ENCODE results near the gene RRP7A. TPM values are rescaled to one million over a fixed set of nuclear protein-coding genes. Genes with fewer than 3 reads are reported as not detected.
"Not testable (repeated sequence)": the region's sequence is repeated elsewhere in the genome, so short reads cannot be mapped to it uniquely, and the experiment has no call there.

Gene RRP7A
- total RNA-seq (2014; rRNA removed), result 50.2 and 71.9 TPM in 2 replicates
- Bru-seq, nascent RNA, result percentile 79 among the genes with signal in this experiment
- percentile 85 among the genes with signal in this experiment for BruChase-seq, experiment 1, labeled RNA remaining after a 6-hour chase
- BruChase-seq, experiment 2, labeled RNA remaining after a 2-hour chase, result percentile 82 among the genes with signal in this experiment
- long read RNA-seq, transcript RRP7A-201 (7 exons, 3,801 nt), result major isoform, 68 of 111 reads
- long read RNA-seq, partial matches to known transcripts, result 16 of 111 reads
- long read RNA-seq, other reads (novel, unspliced or antisense), result 27 of 111 reads

- ChIA-PET POLR2A (ENCODE audit: unreplicated experiment) (no interaction called here), CTCF (no interaction called here)
- H3K9me3 ChIP-seq (ENCODE audit: low read length), result no peaks in the 10 kb centered on the region
- peaks cover 4% of the 10 kb centered on the region; the same call in 1 of the 2 replicates for H3K4me1 ChIP-seq (ENCODE audit: insufficient read depth, low read length)
- H2AFZ ChIP-seq (ENCODE audit: low read length), result peak within 1 kb of the TSS; percentile 86
- H3K4me2 ChIP-seq (ENCODE audit: low read length), result peak within 1 kb of the TSS; percentile 82
- peak; percentile 67 for DNase-seq
- no peaks in the 10 kb centered on the region for H3F3A ChIP-seq (ENCODE audit: low read length, unreplicated experiment)
- no peaks in the 10 kb centered on the region for H3K36me3 ChIP-seq (ENCODE audit: low read depth, low read length)
- TF ChIP-seq EZH2 (IDR thresholded peaks at IDR 0.05; ENCODE audit: low read length, unreplicated experiment), result no peak
- no peak for TF ChIP-seq CTCF (conservative IDR thresholded peaks at IDR 0.05; ENCODE audit: low read depth, low read length)
- no peak for TF ChIP-seq EZH2phosphoT487 (IDR thresholded peaks at IDR 0.05; ENCODE audit: borderline replicate concordance, low read length)
- no peaks in the 10 kb centered on the region for H4K20me1 ChIP-seq (ENCODE audit: low read length)
- no peak within 1 kb of the TSS for H3K27ac ChIP-seq (ENCODE audit: low read length)
- H3K9me2 ChIP-seq (replicated peaks; ENCODE audit: low read length), result no peaks in the 10 kb centered on the region
- H3K4me3 ChIP-seq (ENCODE audit: low read length), result peak within 1 kb of the TSS; percentile 71
- H3K27me3 ChIP-seq (ENCODE audit: low read length), result no peaks in the 10 kb centered on the region
- peak; percentile 91 for ATAC-seq
- peak within 1 kb of the TSS; percentile 88 for H3K9ac ChIP-seq (ENCODE audit: low read length)
- no TSS peak for BruUV-seq (replicated peaks)
- H3K79me2 ChIP-seq (ENCODE audit: low read length), result peaks cover 20% of the 10 kb centered on the region
- intact Hi-C loops (cut with micrococcal nuclease), result no loop called here
Measured at GRCh38 chr22:42519525-42520401, at the start of gene RRP7A. TSS of gene RRP7A (minus strand) at chr22:42519796. CDS start at chr22:42519786, 10 bp downstream.

GRCh38 chr22:42567950-42568349 is 48.4 kb upstream of the RRP7A start:
- H3K79me2 ChIP-seq (ENCODE audit: low read length); H3K9ac ChIP-seq (ENCODE audit: low read length); H3F3A ChIP-seq (ENCODE audit: low read length, unreplicated experiment); H3K9me2 ChIP-seq (replicated peaks; ENCODE audit: low read length); H3K4me2 ChIP-seq (ENCODE audit: low read length); BruUV-seq (replicated peaks); DNase-seq; H4K20me1 ChIP-seq (ENCODE audit: low read length); H3K4me1 ChIP-seq (ENCODE audit: insufficient read depth, low read length); CTCF ChIA-PET; H2AFZ ChIP-seq (ENCODE audit: low read length); H3K27ac ChIP-seq (ENCODE audit: low read length); ATAC-seq; H3K27me3 ChIP-seq (ENCODE audit: low read length); H3K4me3 ChIP-seq (ENCODE audit: low read length); intact Hi-C loops (cut with micrococcal nuclease); H3K36me3 ChIP-seq (ENCODE audit: low read depth, low read length); POLR2A ChIA-PET (ENCODE audit: unreplicated experiment); H3K9me3 ChIP-seq (ENCODE audit: low read length): not testable (repeated sequence)

GRCh38 chr22:42565956-42566355 is 46.4 kb upstream of the RRP7A start:
- H3K27me3 ChIP-seq (ENCODE audit: low read length), result no peaks in the 10 kb centered on the region
- H3F3A ChIP-seq (ENCODE audit: low read length, unreplicated experiment), result no peaks in the 10 kb centered on the region
- H3K9me2 ChIP-seq (replicated peaks; ENCODE audit: low read length), result no peaks in the 10 kb centered on the region
- ATAC-seq, result no peak
- H3K9me3 ChIP-seq (ENCODE audit: low read length), result no peaks in the 10 kb centered on the region
- no peak overlapping the region for H3K4me3 ChIP-seq (ENCODE audit: low read length)
- H3K27ac ChIP-seq (ENCODE audit: low read length), result no peak overlapping the region
- no peak overlapping the region for H3K9ac ChIP-seq (ENCODE audit: low read length)
- H3K36me3 ChIP-seq (ENCODE audit: low read depth, low read length), result no peaks in the 10 kb centered on the region
- H4K20me1 ChIP-seq (ENCODE audit: low read length), result no peaks in the 10 kb centered on the region
- BruUV-seq (replicated peaks), result no TSS peak
- POLR2A ChIA-PET (ENCODE audit: unreplicated experiment), result no interaction called here
- no peak for DNase-seq
- H3K79me2 ChIP-seq (ENCODE audit: low read length), result no peaks in the 10 kb centered on the region
- no peaks in the 10 kb centered on the region for H3K4me1 ChIP-seq (ENCODE audit: insufficient read depth, low read length)
- CTCF ChIA-PET, result no interaction called here
- TF ChIP-seq CTCF (conservative IDR thresholded peaks at IDR 0.05; ENCODE audit: low read depth, low read length), result no peak
- no peak for TF ChIP-seq EZH2phosphoT487 (IDR thresholded peaks at IDR 0.05; ENCODE audit: borderline replicate concordance, low read length)
- no peak for TF ChIP-seq EZH2 (IDR thresholded peaks at IDR 0.05; ENCODE audit: low read length, unreplicated experiment)
- H3K4me2 ChIP-seq (ENCODE audit: low read length), result no peak overlapping the region
- no peak overlapping the region for H2AFZ ChIP-seq (ENCODE audit: low read length)
- intact Hi-C loops (cut with micrococcal nuclease), result no loop called here

Measured in PC-3 (cell line).